Neuronal stem cell (in vitro differentiated cells): ENCODE results near the gene SNAI1.

Source experiments
- DNase-seq: peaks from one replicate; pipeline ENCODE4 v3.0.0-alpha.2; 2013; ENCODE audit warnings: low spot score
- H2AFZ ChIP-seq: one replicate; pipeline ENCODE4 v1.6.1; 2013; ENCODE audit warnings: mild to moderate bottlenecking, low read length, inconsistent platforms
- H2AK5ac ChIP-seq: 2 replicates; pipeline ENCODE4 v1.6.1; 2013; ENCODE audit warnings: low read depth, mild to moderate bottlenecking, inconsistent platforms, low read length, moderate library complexity, mixed read lengths
- H2BK120ac ChIP-seq: 2 replicates; pipeline ENCODE4 v1.6.1; 2013; ENCODE audit warnings: low read depth, mild to moderate bottlenecking, inconsistent platforms, low read length, moderate library complexity, mixed read lengths
- H2BK12ac ChIP-seq: one replicate; pipeline ENCODE4 v1.6.1; 2013; ENCODE audit warnings: low read length, inconsistent platforms
- H2BK15ac ChIP-seq: 2 replicates; pipeline ENCODE4 v1.6.1; 2013; ENCODE audit warnings: mild to moderate bottlenecking, low read length, inconsistent platforms, mixed read lengths
- H2BK5ac ChIP-seq: one replicate; pipeline ENCODE4 v1.6.1; 2013; ENCODE audit warnings: inconsistent platforms, mild to moderate bottlenecking, low read length, moderate library complexity
- H3K14ac ChIP-seq: one replicate; pipeline ENCODE4 v1.6.1; 2013; ENCODE audit warnings: low read length, inconsistent platforms
- H3K18ac ChIP-seq: 2 replicates; pipeline ENCODE4 v1.6.1; 2013; ENCODE audit warnings: low read length, inconsistent platforms
- H3K23ac ChIP-seq: 2 replicates; pipeline ENCODE4 v1.6.1; 2013; ENCODE audit warnings: low read depth, mild to moderate bottlenecking, mixed read lengths, low read length, inconsistent platforms; ENCODE audit not compliant: poor library complexity
- H3K27ac ChIP-seq: replicated peaks from 3 replicates; pipeline ENCODE4 v1.5.1; 2013; ENCODE audit warnings: low read length, inconsistent platforms
- H3K27me3 ChIP-seq, 3 experiments: 2 replicates each; pipeline ENCODE4 v1.6.1; 2013; ENCODE audit warnings: low read length in 3 of 3, mild to moderate bottlenecking in 2 of 3, inconsistent platforms in 1 of 3, low read depth in 1 of 3, mixed read lengths in 1 of 3, moderate library complexity in 1 of 3; ENCODE audit not compliant: control insufficient read depth in 3 of 3, insufficient read depth in 3 of 3
- H3K36me3 ChIP-seq, 2 donors: replicated peaks in 1 of 2; 2 replicates each; pipeline ENCODE4 v1.6.1; 2013; ENCODE audit warnings: low read length in 2 of 2; ENCODE audit not compliant: control insufficient read depth in 2 of 2, insufficient read depth in 2 of 2
- H3K4ac ChIP-seq: 2 replicates; pipeline ENCODE4 v1.6.1; 2013; ENCODE audit warnings: inconsistent platforms, mild to moderate bottlenecking, low read length, moderate library complexity
- H3K4me1 ChIP-seq, 2 donors: 1 replicate in 1 of 2; 2 replicates in 1 of 2; pipeline ENCODE4 v1.6.1; 2013; ENCODE audit warnings: low read length in 2 of 2, low read depth in 1 of 2; ENCODE audit not compliant: control insufficient read depth in 2 of 2, insufficient read depth in 1 of 2
- H3K4me2 ChIP-seq: one replicate; pipeline ENCODE4 v1.6.1; 2013; ENCODE audit warnings: mild to moderate bottlenecking, low read length, inconsistent platforms; ENCODE audit not compliant: insufficient read depth, poor library complexity, severe bottlenecking
- H3K4me3 ChIP-seq, 2 donors: 2 replicates each; pipeline ENCODE4 v1.5.1; 2013; ENCODE audit warnings: low read length in 2 of 2, mild to moderate bottlenecking in 2 of 2, inconsistent platforms in 1 of 2, moderate library complexity in 1 of 2
- H3K79me1 ChIP-seq: one replicate; pipeline ENCODE4 v1.6.1; 2013; ENCODE audit warnings: low read depth, mild to moderate bottlenecking, inconsistent platforms, low read length, moderate library complexity
- H3K9ac ChIP-seq: one replicate; pipeline ENCODE4 v1.6.1; 2013; ENCODE audit warnings: mild to moderate bottlenecking, low read depth, low read length, inconsistent platforms; ENCODE audit not compliant: poor library complexity
- H3K9me3 ChIP-seq, 2 donors: replicated peaks in 1 of 2; 2 replicates each; pipeline versions ENCODE3 to v1.6.1; 2013; ENCODE audit warnings: low read length in 2 of 2, mild to moderate bottlenecking in 2 of 2, inconsistent platforms in 1 of 2, low read depth in 1 of 2, mixed read lengths in 1 of 2, moderate library complexity in 1 of 2; ENCODE audit not compliant: control insufficient read depth in 2 of 2, insufficient read depth in 1 of 2
- H4K8ac ChIP-seq: one replicate; pipeline ENCODE4 v1.6.1; 2013; ENCODE audit warnings: low read depth, mild to moderate bottlenecking, inconsistent platforms, low read length, moderate library complexity
- H4K91ac ChIP-seq: one replicate; pipeline ENCODE4 v1.6.1; 2013; ENCODE audit warnings: low read length, low read depth, mild to moderate bottlenecking, inconsistent platforms; ENCODE audit not compliant: poor library complexity
- WGBS, 2 donors: extraction: QIAGEN DNeasy Blood & Tissue Kit; methylation state at CpG; one replicate each; pipeline ENCODE4 v1.1.7; 2013; ENCODE audit warnings: missing lambda C conversion rate in 2 of 2, mixed read lengths in 1 of 2; ENCODE audit not compliant: insufficient read length in 2 of 2, insufficient replicate concordance in 1 of 2; ENCODE audit errors: extremely low coverage in 2 of 2; 5-methylcytosine and 5-hydroxymethylcytosine counted together

SNAI1 gene

GRCh38 chr20:50012282-50013263 is 29.8 kb downstream of the SNAI1 start:
- no peaks in the 10 kb centered on the region for H3K79me1 ChIP-seq
- no CpG with 5 or more reads among the region's 12 CpGs for WGBS, 2 donors
- no peak overlapping the region for H2BK120ac ChIP-seq
- no peak overlapping the region for H2BK15ac ChIP-seq
- DNase-seq = no peak
- H2AK5ac ChIP-seq = peak overlapping the region; percentile 56
- no peak overlapping the region for H2BK5ac ChIP-seq
- no peak overlapping the region for H3K14ac ChIP-seq
- H3K4me3 ChIP-seq = no peak overlapping the region
- H3K27ac ChIP-seq = no peak overlapping the region
- H3K9ac ChIP-seq = no peak overlapping the region
- H4K8ac ChIP-seq = no peak overlapping the region
- no peak overlapping the region for H3K4me2 ChIP-seq
- H3K36me3 ChIP-seq = no peaks in the 10 kb centered on the region
- H4K91ac ChIP-seq = no peak overlapping the region
- H2BK12ac ChIP-seq = no peak overlapping the region
- peaks cover 0 to 13% (median 0%) of the 10 kb centered on the region in 3 experiments for H3K27me3 ChIP-seq
- H3K18ac ChIP-seq = peak overlapping the region; percentile 22
- peaks cover 24 to 25% of the 10 kb centered on the region in 2 donors for H3K4me1 ChIP-seq
- no peaks in the 10 kb centered on the region for H3K9me3 ChIP-seq
- H2AFZ ChIP-seq = peak overlapping the region; percentile 66
- H3K4ac ChIP-seq = no peak overlapping the region
- H3K23ac ChIP-seq = no peak overlapping the region

DNA sequence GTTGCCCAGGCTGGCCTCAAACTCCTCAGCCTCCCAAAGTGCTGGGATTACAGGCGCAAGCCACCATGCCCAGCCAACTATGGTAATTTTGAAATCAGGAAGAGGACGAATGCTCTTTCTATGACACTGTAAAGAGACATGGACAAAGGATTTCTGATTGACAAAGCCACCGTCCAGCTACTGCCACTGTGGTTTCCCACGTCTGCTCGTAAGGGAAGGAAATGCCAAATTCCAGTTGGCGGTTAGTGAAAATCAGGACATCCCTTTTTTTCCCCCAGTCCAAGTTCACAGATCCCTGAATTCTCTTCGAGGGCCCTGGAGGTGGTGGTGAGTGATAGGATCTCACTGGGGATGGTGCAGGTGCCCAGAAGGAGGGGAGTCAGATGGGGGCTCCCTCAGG is 31.2 kb downstream of the SNAI1 start:
- peak overlapping the region; percentile 3 for H2BK15ac ChIP-seq
- DNase-seq = no peak
- H3K27ac ChIP-seq = no peak overlapping the region
- no peak overlapping the region for H4K91ac ChIP-seq
- H3K4me2 ChIP-seq = no peak overlapping the region
- no peaks in the 10 kb centered on the region for H3K36me3 ChIP-seq
- H3K4ac ChIP-seq = no peak overlapping the region
- no peak overlapping the region for H3K4me3 ChIP-seq
- no peak overlapping the region for H3K14ac ChIP-seq
- H3K4me1 ChIP-seq = peaks cover 19 to 25% of the 10 kb centered on the region in 2 donors
- no peak overlapping the region for H3K9ac ChIP-seq
- peak overlapping the region; percentile 44 for H3K18ac ChIP-seq
- H2BK12ac ChIP-seq = no peak overlapping the region
- H2BK120ac ChIP-seq = peak overlapping the region; percentile 24
- H2BK5ac ChIP-seq = peak overlapping the region; percentile 88
- WGBS, 2 donors = no CpG with 5 or more reads among the region's 7 CpGs
- H3K27me3 ChIP-seq = peaks cover 0 to 13% (median 2%) of the 10 kb centered on the region in 3 experiments
- H3K9me3 ChIP-seq = no peaks in the 10 kb centered on the region
- peak overlapping the region; percentile 13 for H2AFZ ChIP-seq
- H3K79me1 ChIP-seq = no peaks in the 10 kb centered on the region
- H4K8ac ChIP-seq = no peak overlapping the region
- H2AK5ac ChIP-seq = peak overlapping the region; percentile 73
- H3K23ac ChIP-seq = no peak overlapping the region

DNA sequence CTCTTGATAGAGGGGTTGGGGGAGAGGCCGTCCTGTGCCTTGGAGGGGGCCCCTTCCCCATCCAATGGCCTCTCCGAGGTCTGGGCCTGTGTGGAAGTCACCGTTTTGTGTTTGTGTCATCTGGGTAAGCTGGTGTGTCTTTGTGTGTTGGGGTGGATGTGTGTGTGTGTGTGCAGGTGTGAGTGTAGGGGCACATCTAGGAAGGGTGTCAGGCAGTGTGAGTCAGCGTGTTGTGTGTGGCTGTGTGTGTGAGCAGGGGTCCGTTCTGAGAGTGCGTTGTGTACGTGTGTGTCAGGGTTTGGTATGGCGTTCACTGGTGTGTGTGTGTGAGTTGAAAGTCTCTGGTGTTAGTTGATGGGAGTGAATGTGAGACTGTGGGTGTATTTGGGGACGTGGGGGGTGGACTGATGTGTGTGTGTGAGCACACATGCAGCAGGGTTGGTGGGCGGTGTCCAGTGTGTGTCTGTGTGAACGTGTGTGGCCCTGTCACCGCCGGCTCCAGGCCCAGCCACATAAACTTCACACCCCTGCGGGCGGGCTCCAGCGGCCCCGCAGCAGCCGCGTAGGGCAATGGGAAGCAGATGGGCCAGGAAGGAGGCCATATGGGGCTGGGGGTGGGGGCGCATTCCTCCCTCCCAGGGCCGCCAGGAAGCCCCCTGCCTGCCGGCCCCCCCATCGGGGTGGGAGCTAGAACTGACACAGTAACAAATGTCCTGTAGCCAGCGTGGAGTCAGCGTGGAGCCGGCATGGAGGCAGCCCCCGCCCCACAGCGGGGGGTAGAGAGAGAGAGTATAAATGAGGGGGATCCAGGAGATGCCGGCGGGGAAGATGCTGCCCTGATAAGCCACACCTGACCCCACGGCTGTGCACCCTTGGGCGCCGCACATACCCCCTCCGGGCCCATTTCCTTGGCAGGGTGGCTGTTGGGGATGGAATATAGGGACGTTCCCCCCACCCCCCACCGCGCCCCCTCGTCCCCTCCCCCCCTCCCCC is 32.1 kb downstream of the SNAI1 start:
- peaks cover 0 to 8% (median 2%) of the 10 kb centered on the region in 3 experiments for H3K27me3 ChIP-seq
- peak overlapping the region in 1 of 2 donors; percentile 7 for H3K4me3 ChIP-seq
- H2BK12ac ChIP-seq = no peak overlapping the region
- H2AK5ac ChIP-seq = peak overlapping the region; percentile 73
- H3K27ac ChIP-seq = no peak overlapping the region
- H3K18ac ChIP-seq = peak overlapping the region; percentile 44
- DNase-seq = no peak
- H2BK5ac ChIP-seq = peak overlapping the region; percentile 88
- peak overlapping the region; percentile 68 for H3K23ac ChIP-seq
- no CpG with 5 or more reads among the region's 38 CpGs for WGBS, 2 donors
- H3K79me1 ChIP-seq = no peaks in the 10 kb centered on the region
- no peak overlapping the region for H3K4ac ChIP-seq
- H3K9ac ChIP-seq = peak overlapping the region; percentile 78
- peak overlapping the region; percentile 25 for H2BK15ac ChIP-seq
- H2AFZ ChIP-seq = peak overlapping the region; percentile 65
- H3K14ac ChIP-seq = no peak overlapping the region
- H4K8ac ChIP-seq = no peak overlapping the region
- no peaks in the 10 kb centered on the region for H3K9me3 ChIP-seq
- peak overlapping the region; percentile 24 for H2BK120ac ChIP-seq
- no peaks in the 10 kb centered on the region for H3K36me3 ChIP-seq
- no peak overlapping the region for H3K4me2 ChIP-seq
- H4K91ac ChIP-seq = no peak overlapping the region
- peaks cover 15 to 23% of the 10 kb centered on the region in 2 donors for H3K4me1 ChIP-seq
